ENCODE data around the gene ATXN1. TPM values are rescaled to one million over a fixed set of nuclear protein-coding genes. Genes with fewer than 3 reads are reported as not detected.
A peak's percentile ranks its signal among the peaks of the same experiment; 100 is the strongest.

Gene ATXN1
- polyA plus RNA-seq, 1 of the 3 experiments (the other 2 are of a cell fraction), result 7.9 TPM

GRCh38 chr6:16370943-16371342, 390.3 kb downstream of the ATXN1 start:
- CTCF ChIA-PET, result interaction anchor here (0.6 to 4.8 kb wide), 11 partner anchors 10 to 139 kb away, joined by 3 to 23 read pairs (median 3); no protein-coding TSS in a partner anchor

More at GRCh38 chr6:16370943-16371342, 390.3 kb downstream of the ATXN1 start:
- H3K9me3 ChIP-seq, result no peaks in the 10 kb centered on the region
- peaks cover 0 to 38% of the 10 kb centered on the region in 2 experiments; a peak in 2 of 4 replicates for H3K4me1 ChIP-seq (ENCODE audit: control insufficient read depth in 1 of 2, insufficient read depth in 2 of 2, low read depth in 1 of 2, low read length in 1 of 2)
- H3K4me3 ChIP-seq (ENCODE audit: low read depth in 2 of 2, low read length in 1 of 2), result no peak overlapping the region
- no peak overlapping the region for H3K9ac ChIP-seq
- H2AFZ ChIP-seq (ENCODE audit: low read depth), result no peak overlapping the region
- 82% methylated on average over 2 of the region's 2 CpGs for WGBS (ENCODE audit: low lambda C conversion rate)
- peak overlapping the region in 1 of 2 experiments; percentile 94; a peak in 2 of 4 replicates for H3K27ac ChIP-seq (ENCODE audit: low read depth in 2 of 2, low read length in 1 of 2)
- no peaks in the 10 kb centered on the region for H3K27me3 ChIP-seq (ENCODE audit: insufficient read depth)
- H3K79me2 ChIP-seq (ENCODE audit: insufficient read depth), result no peaks in the 10 kb centered on the region; the same call in 1 of the 2 replicates
- POLR2A ChIA-PET, result interaction anchor here (0.6 kb wide), 1 partner anchor 34 kb away, joined by 3 read pairs; no protein-coding TSS in a partner anchor
- no peaks in the 10 kb centered on the region for H3K36me3 ChIP-seq (replicated peaks in 1 of 2; ENCODE audit: control insufficient read depth in 1 of 2, insufficient read depth in 2 of 2, low read length in 1 of 2)
- H3F3A ChIP-seq (replicated peaks; ENCODE audit: insufficient read depth), result peaks cover 5% of the 10 kb centered on the region
- no peak for TF ChIP-seq ZBTB33 (IDR thresholded peaks at IDR 0.05; ENCODE audit: borderline replicate concordance, low read depth)
- TF ChIP-seq RCOR1 (IDR thresholded peaks at IDR 0.05; ENCODE audit: low read length), result no peak
- no peak for TF ChIP-seq ELF1 (IDR thresholded peaks at IDR 0.05)
- no peak for TF ChIP-seq GATA2 (CRISPR knock-in tag; IDR thresholded peaks at IDR 0.05)
- no peak for TF ChIP-seq TAF1 (IDR thresholded peaks at IDR 0.05; ENCODE audit: borderline replicate concordance, low read depth, low read length)
- TF ChIP-seq SMC3 (IDR thresholded peaks at IDR 0.05; ENCODE audit: low read depth, low read length), result no peak
- TF ChIP-seq YY1 (IDR thresholded peaks at IDR 0.05; ENCODE audit: low read depth), result no peak
- TF ChIP-seq CHD2 (IDR thresholded peaks at IDR 0.05; ENCODE audit: low read length, partially characterized antibody), result no peak
- TF ChIP-seq TEAD4 (IDR thresholded peaks at IDR 0.05; ENCODE audit: borderline replicate concordance, insufficient read depth), result no peak
- no peak for TF ChIP-seq FOSL2 (IDR thresholded peaks at IDR 0.05; ENCODE audit: borderline replicate concordance, low read depth)
- TF ChIP-seq MXI1 (IDR thresholded peaks at IDR 0.05; ENCODE audit: low read depth, low read length), result no peak
- no peak for TF ChIP-seq REST (IDR thresholded peaks at IDR 0.05; ENCODE audit: low read depth, low read length)
- no peak for TF ChIP-seq EZH2phosphoT487 (IDR thresholded peaks at IDR 0.05; ENCODE audit: borderline replicate concordance, low read depth)
- no peak for TF ChIP-seq USF2 (IDR thresholded peaks at IDR 0.05; ENCODE audit: borderline replicate concordance, low read depth, low read length)
- TF ChIP-seq MEF2A (IDR thresholded peaks at IDR 0.05; ENCODE audit: borderline replicate concordance, low read depth), result no peak
- TF ChIP-seq TCF12 (IDR thresholded peaks at IDR 0.05), result no peak
- no peak for TF ChIP-seq FOXJ3 (CRISPR knock-in tag; IDR thresholded peaks at IDR 0.05)
- TF ChIP-seq IRF3 (IDR thresholded peaks at IDR 0.05; ENCODE audit: low read depth, low read length), result no peak
- no peak for TF ChIP-seq JUND (IDR thresholded peaks at IDR 0.05)
- H4K20me1 ChIP-seq (ENCODE audit: insufficient read depth), result no peaks in the 10 kb centered on the region
- no peaks in the 10 kb centered on the region for H3K9me2 ChIP-seq
- H3K4me2 ChIP-seq, result no peak overlapping the region
- DNase-seq, result no peak

Data from SK-N-SH (cell line).